D721Med (cell line): Measurements from ENCODE around the gene MRPS11.

ENCODE experiments used
- DNase-seq: peaks from one replicate; pipeline ENCODE4 v3.0.0; 2011; ENCODE audit warnings: low spot score; ENCODE audit not compliant: insufficient read length
- FAIRE-seq: peaks from 2 replicates; lab custom pipeline; 2011; peaks lifted over from hg19 to GRCh38; lab: Jason Lieb, UNC
- CTCF ChIP-seq: IDR thresholded peaks from 2 replicates; pipeline ENCODE4 v1.5.1; 2012; ENCODE audit warnings: mild to moderate bottlenecking, control low read depth; ENCODE audit not compliant: insufficient read depth; ENCODE audit errors: missing control alignments

Gene MRPS11

GRCh38 chr15:88467073-88467934 lies at the start of gene MRPS11, which contains the start of gene MRPL46:
Gene MRPS11, plus strand, starts transcription at chr15:88467708. Its CDS starts 10 bp downstream, at chr15:88467718.
Gene MRPL46, minus strand, starts transcription at chr15:88467388. Its CDS starts 11 bp downstream, at chr15:88467377.
- no peak for TF ChIP-seq CTCF
- peak; percentile 73 for DNase-seq
- no peak for FAIRE-seq

- DNase-seq (no peak), FAIRE-seq (no peak)
- no peak for TF ChIP-seq CTCF
These were observed 47.7 kb upstream of the MRPS11 start for GRCh38 chr15:88419830-88420229.

- FAIRE-seq (no peak), DNase-seq (no peak)
- no peak for TF ChIP-seq CTCF
These were observed 44.2 kb upstream of the MRPS11 start for GRCh38 chr15:88423331-88423730.

GRCh38 chr15:88426304-88426703 lies 41.2 kb upstream of the MRPS11 start:
- TF ChIP-seq CTCF, result no peak
- DNase-seq (no peak), FAIRE-seq (no peak)

GRCh38 chr15:88428053-88428452 lies 39.5 kb upstream of the MRPS11 start:
- FAIRE-seq (no peak), DNase-seq (no peak)
- TF ChIP-seq CTCF, result no peak

- FAIRE-seq (no peak), DNase-seq (no peak)
- no peak for TF ChIP-seq CTCF
These were observed 38.5 kb upstream of the MRPS11 start for GRCh38 chr15:88428805-88429605.
